Cerebellar cortex (tissue), 1 donor: ENCODE results near the gene GTF2E1.
"Not testable (repeated sequence)": the region's sequence is repeated elsewhere in the genome, so short reads cannot be mapped to it uniquely, and the experiment has no call there.

ENCODE experiments used
- DNase-seq: peaks from one replicate; pipeline ENCODE4 v3.0.0-alpha.2; 2015; ENCODE audit warnings: low spot score

GTF2E1 gene

DNA sequence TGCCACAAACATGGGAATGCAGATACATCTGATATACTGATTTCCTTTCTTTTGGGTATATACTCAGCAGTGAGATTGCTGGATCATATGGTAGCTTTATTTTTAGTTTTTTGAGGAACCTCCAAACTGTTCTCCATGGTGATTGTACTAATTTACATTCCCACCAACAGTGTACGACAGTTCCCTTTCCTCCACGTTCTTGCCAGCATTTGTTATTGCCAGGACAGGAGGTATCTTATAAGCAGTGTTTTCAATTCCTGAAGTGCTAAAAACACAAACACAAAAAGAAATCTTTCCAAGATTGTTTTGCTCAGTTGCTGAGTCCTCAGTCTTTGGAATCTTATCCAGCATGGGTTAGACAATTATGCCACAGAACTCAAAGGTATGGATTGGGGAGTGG lies 13.5 kb downstream of the GTF2E1 start:
- no peak for DNase-seq

DNA sequence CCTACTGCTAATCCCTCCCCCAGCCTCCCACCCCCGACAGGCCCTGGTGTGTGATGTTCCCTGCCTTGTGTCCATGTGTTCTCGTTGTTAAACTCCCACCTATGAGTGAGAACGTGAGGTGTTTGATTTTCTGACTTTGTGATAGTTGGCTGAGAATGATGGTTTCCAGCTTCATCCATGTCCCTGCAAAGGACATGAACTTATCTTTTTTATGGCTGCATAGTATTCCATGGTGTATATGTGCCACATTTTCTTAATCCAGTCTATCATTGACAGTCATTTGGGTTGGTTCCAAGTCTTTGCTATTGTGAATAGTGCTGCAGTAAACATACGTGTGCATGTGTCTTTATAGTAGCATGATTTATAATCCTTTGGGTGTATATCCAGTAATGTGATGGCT lies 16.0 kb downstream of the GTF2E1 start:
- not testable (repeated sequence) for DNase-seq

DNA sequence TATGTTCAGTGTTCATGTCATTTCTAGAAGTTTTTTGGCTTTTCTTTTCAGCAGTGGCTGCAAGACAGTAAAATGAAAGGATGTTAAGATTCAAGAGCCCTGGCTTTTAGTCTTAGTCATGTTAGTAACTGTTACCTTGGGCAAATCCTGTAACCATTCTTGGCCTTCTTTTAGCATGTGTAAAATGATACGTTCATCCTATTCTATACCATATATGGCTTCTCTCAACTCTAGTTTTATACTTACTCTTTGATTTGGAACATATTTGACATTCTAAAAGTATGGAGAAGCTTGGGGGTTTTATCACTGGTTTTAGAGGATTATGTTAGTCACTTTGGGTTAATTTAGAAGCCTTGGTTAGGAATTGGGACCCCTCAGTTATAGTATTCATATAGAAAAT lies 20.1 kb downstream of the GTF2E1 start:
- DNase-seq: no peak

DNA sequence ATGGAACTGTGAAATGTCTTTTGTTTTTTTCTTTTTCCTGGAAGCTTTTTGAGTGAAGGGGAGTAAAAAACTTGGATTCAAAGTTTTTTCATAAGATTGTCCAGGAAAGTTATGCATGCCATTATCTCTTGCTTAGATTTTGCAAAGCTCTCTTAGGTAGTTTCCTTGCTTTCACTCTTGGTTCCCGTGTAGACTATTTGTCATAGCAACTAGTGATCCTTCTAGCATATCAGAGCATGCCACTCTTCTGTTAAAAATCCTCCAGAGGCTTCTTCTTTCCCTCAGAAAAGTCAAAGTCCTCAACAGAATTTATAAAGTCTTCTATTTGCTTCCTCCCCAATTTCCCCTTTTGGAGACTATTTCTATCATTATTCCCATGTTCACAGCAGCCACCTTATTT lies 21.1 kb downstream of the GTF2E1 start:
- DNase-seq: no peak

DNA sequence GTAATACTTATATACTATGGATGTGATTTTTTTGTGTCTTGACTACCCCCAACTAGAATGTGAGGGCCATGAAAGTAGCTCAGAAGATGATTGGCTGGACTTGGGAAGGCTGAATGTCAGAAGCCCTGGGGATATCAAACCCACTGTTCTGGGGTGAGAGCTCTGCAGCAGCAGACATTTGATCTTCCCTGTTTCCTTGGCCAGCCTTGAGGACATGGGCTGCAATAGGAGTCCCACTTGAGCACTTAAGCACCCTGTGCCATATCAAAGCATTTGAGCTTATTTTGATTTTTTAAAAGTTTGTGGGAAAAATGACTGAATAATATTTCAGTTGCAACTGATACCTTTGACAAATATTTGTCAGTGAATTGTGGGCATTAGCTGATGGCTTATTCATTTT lies 21.7 kb downstream of the GTF2E1 start:
- no peak for DNase-seq

DNA sequence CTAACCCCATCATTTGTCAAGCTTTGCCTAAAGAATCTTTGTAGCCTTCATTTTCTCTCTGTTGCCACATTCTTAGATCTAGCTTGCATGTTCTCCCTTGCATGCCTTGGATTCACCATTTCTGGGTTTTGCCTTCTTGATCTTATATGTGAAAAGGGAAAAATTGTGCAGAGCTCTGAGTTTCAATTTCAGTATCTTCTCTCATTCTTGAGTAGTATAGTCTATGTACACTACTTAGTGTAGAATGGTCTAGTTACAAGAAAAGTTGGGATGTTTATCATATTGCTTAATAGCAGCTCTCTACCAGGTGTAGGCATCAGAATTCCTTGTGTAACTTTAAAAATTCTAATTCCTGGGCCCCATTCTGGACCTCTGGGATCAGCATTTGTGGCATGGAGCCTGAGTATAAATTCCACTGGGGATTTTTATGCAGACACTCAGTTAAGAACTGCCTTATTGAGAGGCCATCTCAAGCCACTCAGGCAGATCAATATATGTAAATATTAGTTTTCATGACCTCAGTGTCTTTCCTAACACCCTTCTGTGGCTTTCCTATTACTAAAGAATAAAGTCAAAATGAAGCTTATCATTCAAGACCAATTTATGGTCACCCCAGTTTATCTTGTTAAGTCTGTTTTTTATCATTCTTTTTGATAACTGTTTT lies 23.4 kb downstream of the GTF2E1 start:
- DNase-seq: no peak

DNA sequence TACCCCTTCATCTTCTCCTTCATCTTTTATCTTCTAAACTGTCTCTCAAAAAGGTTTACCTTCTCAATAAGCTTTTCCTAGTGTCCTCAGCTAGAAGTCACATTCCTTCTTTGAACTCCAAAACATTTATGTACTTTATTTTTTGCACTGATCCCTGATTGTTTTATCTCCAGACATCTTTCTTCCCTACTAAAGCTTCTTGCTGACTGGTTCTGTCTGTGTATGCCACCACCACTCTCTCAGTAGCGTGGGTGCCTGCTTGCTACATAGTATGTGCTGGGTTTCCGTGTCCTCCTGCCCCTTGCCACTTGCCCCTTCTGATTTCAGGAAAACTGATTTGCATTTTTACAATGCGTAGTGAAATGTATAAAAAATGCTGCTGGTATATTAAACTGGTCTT lies 24.0 kb downstream of the GTF2E1 start:
- DNase-seq: peak; percentile 58

DNA sequence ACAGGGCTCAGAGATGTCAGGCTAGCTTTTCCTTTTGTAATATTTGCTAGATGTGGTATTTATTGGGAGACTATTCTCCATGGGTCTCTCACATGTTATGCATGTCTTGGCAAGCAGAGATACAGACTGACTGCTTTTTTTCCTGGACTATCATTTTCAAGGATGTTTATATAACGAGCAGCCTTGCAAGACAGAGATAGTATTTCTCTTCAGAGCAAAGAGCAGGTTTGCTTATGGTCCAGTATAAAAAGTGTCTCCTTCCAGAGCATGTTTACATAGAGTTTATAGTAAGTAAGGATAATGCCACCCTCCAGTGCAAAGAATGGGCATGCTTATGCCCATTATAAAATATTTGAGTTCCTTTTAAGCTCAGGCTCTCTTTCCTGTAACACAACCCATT lies 24.6 kb downstream of the GTF2E1 start:
- DNase-seq: peak; percentile 62

DNA sequence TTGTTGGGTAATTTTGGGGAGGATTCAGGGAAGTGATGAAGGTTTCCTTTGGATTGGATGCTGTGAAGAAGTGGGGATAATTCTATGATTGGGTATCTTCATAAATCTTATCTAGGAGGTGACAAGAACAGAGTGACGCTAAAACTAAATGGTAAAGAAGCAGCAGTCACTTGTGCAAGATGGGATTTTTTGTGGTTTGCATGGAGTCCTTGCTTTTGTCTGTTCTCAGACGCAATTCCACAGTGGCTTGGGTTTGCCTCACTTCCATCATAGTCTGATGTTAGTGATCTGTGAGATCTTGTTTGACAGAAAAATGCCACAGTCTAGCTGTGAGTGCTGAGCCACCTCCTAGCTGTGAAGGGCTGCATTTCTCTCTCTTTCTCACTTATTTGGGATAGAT lies 26.9 kb downstream of the GTF2E1 start:
- no peak for DNase-seq

DNA sequence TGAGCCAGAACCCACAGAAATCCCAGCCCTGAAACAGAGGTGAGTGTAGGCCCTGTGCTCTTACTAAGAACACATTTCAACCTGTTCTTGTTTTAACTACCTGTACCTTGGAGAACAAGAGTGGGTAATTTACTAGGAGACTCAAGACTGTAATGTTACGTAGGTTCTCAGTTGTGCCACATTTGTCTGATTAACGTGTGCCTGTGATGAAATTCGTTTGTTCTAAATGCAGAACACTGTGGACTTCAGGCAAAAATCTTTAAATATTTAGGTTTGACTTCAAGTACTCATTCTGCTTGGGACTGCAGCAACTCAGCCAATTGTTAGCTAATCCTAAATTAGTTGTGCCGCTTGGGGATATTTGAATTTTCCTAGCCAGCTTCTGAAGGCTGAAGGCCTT lies 28.3 kb downstream of the GTF2E1 start:
- DNase-seq: no peak

DNA sequence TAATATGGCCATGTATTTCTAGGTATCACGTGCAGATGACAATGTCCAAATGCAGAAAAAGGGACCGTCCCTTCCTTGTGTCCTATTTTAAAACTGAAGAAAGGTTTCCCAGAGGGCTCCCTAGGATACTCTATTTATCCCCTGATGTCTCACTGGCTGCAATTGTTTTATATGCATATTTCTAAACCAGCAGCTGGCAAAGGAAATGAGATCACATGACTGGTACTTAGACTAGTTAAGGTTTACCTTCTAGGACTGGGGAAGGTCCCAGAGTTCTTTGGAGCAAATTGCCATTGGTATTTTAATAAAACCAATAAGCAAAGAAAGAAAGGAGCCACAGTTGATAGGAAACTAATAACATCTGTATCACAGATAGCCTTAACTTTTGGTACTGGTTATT lies 29.5 kb downstream of the GTF2E1 start:
- no peak for DNase-seq

DNA sequence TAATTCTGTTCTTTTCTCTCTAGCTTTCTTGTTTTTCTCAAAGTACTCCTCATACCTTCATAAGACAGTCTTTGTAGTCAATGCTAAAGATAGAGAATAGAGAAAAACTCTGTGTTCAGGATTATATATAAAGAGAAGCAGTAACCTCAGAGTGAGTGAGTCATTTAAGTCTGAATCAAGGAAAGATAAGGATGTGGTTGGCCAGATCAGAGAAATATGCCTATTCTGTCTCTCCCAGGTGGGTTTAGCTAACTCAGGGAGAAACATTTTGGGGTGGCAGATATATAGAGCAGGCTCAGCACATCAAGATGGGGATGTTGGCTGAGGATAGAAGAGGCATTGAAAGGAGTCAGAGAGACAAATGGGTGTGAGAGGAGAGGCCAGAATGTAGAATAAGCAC lies 31.4 kb downstream of the GTF2E1 start:
- no peak for DNase-seq

DNA sequence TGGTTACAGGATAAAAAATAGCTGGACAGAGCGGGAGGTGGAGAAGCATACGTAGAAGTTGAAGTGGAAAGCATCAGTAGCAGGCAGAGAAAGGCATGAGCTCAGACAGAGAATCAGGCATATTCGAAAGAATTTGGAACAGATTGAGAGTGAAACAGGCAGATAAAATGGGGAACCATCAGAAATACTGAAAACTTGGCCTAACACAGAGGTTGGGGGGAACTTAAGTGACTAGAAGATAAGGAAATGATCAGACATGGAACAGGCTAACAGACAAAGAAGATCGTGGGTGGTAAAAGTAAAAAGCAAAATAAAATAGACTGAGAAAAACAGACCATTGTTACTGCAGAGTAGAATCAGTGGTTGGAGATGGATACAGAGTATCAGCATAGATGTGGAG lies 32.9 kb downstream of the GTF2E1 start:
- DNase-seq: no peak

DNA sequence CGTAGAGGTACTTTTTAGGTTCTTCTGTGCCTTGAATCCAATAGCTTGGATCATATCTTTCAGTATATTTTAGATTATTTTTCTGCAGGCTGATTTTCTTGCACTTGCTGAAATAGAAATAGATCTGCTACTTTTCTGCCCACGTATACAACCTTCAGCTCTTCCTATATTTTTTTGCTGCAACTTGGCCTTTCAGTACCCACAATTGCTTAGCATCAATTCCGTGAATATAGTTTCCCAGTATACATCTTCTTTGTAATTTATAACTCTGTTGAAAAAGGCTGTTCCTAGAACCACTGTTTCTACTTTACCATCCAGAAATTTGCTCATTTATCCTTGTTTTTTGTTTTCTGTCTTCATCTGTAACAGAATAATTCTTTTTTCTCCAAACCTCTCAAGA lies 36.2 kb downstream of the GTF2E1 start:
- no peak for DNase-seq

DNA sequence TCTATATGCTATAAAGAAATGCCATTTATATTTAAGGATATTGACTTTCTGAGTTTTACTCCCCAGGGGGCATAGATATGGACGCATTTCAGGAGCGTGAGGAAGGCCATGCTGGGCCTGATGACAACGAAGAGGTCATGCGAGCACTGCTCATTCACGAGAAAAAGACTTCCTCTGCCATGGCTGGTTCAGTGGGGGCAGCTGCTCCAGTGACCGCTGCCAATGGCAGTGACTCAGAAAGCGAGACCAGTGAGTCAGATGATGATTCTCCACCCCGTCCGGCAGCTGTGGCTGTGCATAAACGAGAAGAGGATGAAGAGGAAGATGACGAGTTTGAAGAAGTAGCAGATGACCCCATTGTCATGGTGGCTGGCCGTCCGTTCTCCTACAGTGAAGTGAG lies 38.4 kb downstream of the GTF2E1 start:
- no peak for DNase-seq

DNA sequence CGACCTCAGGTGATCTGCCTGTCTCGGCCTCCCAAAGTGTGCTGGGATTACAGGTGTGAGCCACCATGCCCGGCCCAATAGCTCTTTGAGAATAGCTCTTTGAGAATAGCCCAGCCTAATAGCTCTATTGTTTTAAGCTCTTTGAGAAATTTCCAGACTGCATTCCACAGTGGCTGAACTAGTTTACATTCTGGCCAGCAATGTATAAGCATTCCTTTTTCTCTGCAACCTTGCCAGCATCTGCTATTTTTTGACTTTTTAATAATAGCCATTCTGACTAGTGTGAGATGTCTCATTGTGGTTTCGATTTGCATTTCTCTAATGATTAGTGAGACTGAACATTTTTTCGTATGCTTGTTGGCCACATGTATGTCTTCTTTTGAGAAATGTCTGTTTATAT lies 43.3 kb downstream of the GTF2E1 start:
- not testable (repeated sequence) for DNase-seq

DNA sequence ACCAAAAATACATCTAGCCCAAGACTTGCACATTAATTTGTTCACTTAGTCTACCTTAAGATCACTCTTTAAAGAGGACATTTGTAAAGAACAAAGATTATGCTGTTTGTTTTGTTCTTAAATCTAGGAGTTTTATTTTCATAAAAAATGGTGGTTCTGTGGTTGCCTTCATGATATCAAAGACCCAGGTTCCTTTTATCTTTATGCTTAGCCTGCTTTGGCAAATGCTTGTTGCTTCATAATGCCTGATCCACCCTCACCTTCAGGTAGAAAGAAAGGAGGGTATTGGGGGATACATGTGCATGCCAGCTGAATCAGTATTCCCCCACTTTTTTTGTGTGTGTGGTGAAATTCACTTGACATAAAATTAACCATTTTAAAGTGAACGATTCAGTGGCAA lies 48.5 kb downstream of the GTF2E1 start:
- DNase-seq: no peak

DNA sequence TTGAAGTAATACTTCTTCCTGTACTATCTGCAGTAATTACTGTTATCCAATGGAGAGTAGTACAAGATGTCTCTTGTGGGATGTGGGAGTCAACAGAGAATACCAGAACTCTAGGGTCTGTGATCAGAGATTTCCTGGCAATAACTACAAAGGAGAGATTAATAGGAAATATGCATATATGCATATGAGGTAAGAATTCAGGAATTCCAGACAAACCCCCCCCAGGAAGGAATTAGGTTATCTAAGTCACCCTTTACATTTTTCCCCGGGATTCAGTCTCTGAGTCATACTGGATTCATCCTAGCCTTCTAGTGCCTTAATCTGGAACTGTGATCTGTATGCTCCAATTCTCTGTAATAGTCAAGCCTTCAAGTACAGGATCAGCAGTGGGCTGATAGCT lies 49.4 kb downstream of the GTF2E1 start:
- DNase-seq: peak; percentile 19

DNA sequence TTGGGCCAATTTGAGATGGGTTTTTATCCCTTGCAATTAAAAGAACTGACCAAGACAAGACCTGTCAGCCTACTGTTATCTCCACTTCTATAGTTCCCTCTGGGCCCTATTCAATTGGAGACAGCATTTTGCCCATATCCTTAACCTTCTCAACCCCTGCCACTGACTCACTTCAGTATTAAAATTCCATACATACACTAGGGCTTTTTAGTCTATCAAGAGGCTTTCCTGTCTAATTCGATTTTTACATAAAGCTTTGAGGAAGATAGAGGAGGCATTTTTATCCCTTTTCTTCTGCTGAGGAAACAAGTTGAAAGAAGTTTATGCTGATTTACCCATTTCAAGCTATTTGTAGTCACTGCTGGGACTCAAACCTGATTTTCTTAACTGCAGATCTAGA lies 51.1 kb downstream of the GTF2E1 start:
- DNase-seq: no peak

DNA sequence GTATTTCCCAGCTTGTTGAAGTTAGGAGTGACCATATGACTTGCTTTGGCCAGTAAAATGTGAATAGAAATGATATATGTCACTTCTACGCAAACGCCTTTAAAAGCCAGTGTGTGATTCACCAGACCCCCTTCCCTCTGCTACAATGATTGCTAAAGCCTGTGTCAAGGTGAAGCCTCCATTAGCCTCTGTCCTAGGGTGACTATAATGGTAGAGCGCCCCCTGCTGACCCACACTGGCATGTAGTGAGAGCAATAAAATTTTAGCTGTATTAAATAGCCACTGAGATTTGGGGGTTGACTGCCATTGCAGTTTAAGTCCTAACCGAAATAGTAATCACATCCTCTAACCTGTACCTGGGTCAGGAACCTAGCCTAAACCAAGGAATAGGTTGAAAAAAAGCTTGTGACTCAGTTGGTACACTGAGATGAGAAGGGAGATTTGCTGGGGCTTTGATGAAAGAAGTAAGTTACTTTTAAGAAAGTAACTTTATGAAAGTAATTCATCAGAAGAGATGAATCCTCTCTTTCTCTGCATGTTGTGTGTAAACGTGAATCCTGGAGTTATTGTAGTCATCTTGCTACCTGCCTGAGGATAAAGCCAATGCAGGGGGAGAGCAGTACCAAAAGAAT lies 52.6 kb downstream of the GTF2E1 start:
- peak; percentile 69 for DNase-seq

DNA sequence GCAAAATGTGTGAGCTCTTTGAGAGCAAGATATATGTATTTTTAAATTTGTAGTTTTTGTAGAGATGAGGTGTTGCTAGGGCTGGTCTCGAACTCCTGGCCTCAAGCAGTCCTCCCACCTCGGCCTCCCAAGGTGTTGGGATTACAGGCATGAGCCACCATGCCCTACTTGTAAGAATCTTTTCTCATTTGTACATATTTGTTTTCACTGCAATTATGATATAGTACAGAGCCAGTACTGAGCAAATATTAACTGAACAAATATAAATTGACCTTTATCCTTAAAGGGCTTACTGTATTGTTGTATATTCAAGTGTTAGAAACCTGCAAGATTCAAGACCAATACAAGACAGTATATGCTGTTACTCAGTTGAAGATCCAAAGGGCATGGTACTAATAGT lies 53.4 kb downstream of the GTF2E1 start:
- no peak for DNase-seq

DNA sequence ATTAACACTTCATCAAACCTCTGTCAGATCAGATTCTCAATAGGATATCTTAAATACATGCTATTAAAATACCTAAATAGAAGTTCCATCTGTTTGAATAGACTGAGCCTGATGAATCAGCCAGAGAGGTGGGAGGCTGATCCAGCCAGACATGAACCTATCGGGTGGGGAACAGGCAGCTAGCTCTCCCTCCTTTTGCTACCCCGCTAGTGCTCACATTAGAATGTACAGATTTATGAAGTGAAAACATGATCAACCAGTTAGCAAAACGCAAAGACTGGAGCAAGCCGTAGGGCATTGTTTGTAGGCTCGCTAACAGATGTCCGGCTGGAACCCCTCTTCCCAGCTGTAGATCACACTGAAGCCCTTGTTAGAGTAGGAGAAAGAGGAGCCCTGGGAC lies 54.4 kb downstream of the GTF2E1 start:
- DNase-seq: no peak

DNA sequence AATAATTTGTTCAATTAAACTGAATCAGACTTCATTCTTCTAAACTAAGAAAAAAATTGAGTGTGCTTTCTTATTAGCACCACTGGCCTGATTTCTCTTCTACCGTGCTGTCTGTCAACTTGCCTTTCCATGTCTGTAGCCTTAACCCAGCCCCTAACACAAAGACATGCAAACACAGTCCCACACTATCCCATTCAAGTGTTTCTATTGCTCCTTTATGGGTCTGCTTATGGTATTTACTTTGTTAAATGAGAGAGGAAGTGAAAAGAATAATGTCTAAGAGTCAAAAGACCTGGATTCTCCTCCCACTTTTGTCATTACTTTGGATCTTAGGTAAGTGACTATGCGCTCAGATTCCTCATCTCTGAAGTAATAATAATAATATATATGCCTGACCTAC lies 55.3 kb downstream of the GTF2E1 start:
- no peak for DNase-seq

DNA sequence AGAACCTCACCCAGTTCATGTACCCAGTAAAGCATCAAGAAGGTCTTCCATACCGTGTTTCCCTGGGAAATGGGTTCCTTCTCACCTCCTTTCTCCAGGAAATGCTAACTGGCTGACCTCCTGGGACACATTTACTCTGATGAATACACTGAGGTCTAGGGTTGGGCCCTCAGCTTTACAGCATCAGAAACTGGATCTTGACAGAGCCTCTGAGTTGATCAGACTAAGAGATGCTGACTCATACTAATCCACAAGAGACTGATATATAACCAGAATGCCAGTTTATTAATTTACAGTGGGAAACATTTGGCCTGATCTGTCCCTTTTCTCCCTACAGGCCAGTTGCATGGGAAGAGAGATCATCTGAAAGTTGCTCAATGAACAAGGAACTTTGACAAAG lies 55.8 kb downstream of the GTF2E1 start:
- no peak for DNase-seq
